ENCODE results near the gene NEK6. TPM values are rescaled to one million over a fixed set of nuclear protein-coding genes. Genes with fewer than 3 reads are reported as not detected.

NEK6 gene
- total and polyA plus RNA-seq, 2 of the 8 experiments (the other 6 are each of a cell fraction or from before 2014, with no cell fraction given): 17.7 to 19.7 TPM

GRCh38 chr9:124325816-124326215, 68.1 kb downstream of the NEK6 start (continued):
- TF ChIP-seq, protein P1, sequence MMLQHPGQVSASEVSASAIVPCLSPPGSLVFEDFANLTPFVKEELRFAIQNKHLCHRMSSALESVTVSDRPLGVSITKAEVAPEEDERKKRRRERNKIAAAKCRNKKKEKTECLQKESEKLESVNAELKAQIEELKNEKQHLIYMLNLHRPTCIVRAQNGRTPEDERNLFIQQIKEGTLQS (IDR thresholded peaks at IDR 0.05; ENCODE audit: insufficient read depth, low read depth, low read length): no peak
- TF ChIP-seq SUZ12 (IDR thresholded peaks at IDR 0.05; ENCODE audit: low read length) (no peak), POLR2A (IDR thresholded peaks at IDR 0.05; ENCODE audit: control extremely low read depth in 1 of 2, low read depth in 2 of 2, low read length in 2 of 2) (no peak), CBX5 (IDR thresholded peaks at IDR 0.05; ENCODE audit: low read depth, low read length) (no peak), TBP (IDR thresholded peaks at IDR 0.05; ENCODE audit: low read depth, low read length) (no peak), CEBPB (IDR thresholded peaks at IDR 0.05; ENCODE audit: low read depth, low read length) (no peak)

Data from H1 (cell line).